Tibial nerve (tissue), 4 donors: Measurements from ENCODE around the gene PI16. TPM values are rescaled to one million over a fixed set of nuclear protein-coding genes. Genes with fewer than 3 reads are reported as not detected.

Experiments used
- DNase-seq, 2 donors: peaks; one replicate each; pipeline ENCODE4 v3.0.0-alpha.2; 2019; ENCODE audit warnings: low spot score in 2 of 2
- H3K27ac ChIP-seq, 4 donors: fragments of 200-600 bp; sonication (generic) in 3 of 4; one replicate each; pipeline ENCODE4 v1.5.1; 2017 to 2019; ENCODE audit warnings: mild to moderate bottlenecking in 1 of 4
- H3K27me3 ChIP-seq, 2 donors: fragments of 200-600 bp; sonication (generic) in 1 of 2; one replicate each; pipeline versions ENCODE4 v1.5.1 to v1.6.0; 2017 to 2019
- H3K36me3 ChIP-seq, 3 donors: fragments of 200-600 bp; sonication (generic); one replicate each; pipeline ENCODE4 v1.5.1; 2018 to 2019
- H3K4me1 ChIP-seq, 4 donors: fragments of 200-600 bp; sonication (generic) in 3 of 4; one replicate each; pipeline ENCODE4 v1.5.1; 2017 to 2019
- H3K4me3 ChIP-seq, 4 donors: fragments of 200-600 bp; sonication (generic) in 3 of 4; one replicate each; pipeline ENCODE4 v1.5.1; 2017 to 2019; ENCODE audit warnings: mild to moderate bottlenecking in 1 of 4, moderate library complexity in 1 of 4
- H3K9me3 ChIP-seq, 4 donors: fragments of 200-600 bp; sonication (generic) in 3 of 4; one replicate each; pipeline ENCODE4 v1.5.1; 2017 to 2019
- EP300 ChIP-seq, 2 donors: sonication (generic); formaldehyde crosslinking; IDR thresholded peaks; one replicate each; pipeline ENCODE4 v1.6.1; 2017; ENCODE audit warnings: antibody characterized with exemption in 2 of 2, mild to moderate bottlenecking in 1 of 2
- POLR2A ChIP-seq, 2 donors: fragments of 450-650 bp; IDR thresholded peaks; one replicate each; pipeline ENCODE4 v1.6.1; 2017; ENCODE audit warnings: antibody characterized with exemption in 2 of 2, mild to moderate bottlenecking in 2 of 2, moderate library complexity in 2 of 2
- WGBS, 2 donors: methylation state at CpG; one replicate each; pipeline ENCODE4 v1.1.5; 2018; 5-methylcytosine and 5-hydroxymethylcytosine counted together
- total RNA-seq, 4 donors: library from RNA; depleted of rRNA; stranded (reverse); fragments of >200 nt; gene quantifications; one replicate each; pipeline ENCODE4 v1.1.0, GENCODE V29; 2016
- TF ChIP-seq, protein P1 (sequence below), 5 experiments: fragments of 200-600 bp in 3 of 5; fragments of 450-650 bp in 2 of 5; sonication (generic) in 3 of 5; IDR thresholded peaks; one replicate each; pipeline ENCODE4 v1.5.1; 2016 to 2019; ENCODE audit warnings: antibody characterized with exemption in 5 of 5, mild to moderate bottlenecking in 3 of 5, moderate library complexity in 2 of 5

Gene PI16
- total RNA-seq, 4 donors from 2014 or later: 17.4 to 70.2 (median 46.2) TPM

DNA sequence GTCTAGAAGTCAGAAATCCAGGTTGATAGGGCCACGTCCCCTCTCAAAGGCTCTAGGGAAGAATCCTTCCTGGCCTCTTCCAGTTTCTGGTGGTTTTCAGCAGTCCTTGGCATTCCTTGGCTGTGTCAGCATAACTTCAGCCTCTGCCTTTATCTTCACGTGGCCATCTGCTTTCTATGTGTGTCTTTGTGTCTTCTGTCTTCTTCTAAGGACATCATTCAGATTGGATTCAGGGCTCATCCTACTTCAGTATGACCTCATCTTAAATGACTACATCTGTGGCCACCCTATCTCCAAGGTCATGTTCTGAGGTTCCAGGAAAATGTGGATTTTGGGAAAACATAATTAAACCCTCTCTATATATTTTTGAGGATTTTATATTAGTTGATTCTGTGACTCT lies 45.8 kb upstream of the PI16 start:
- Histone ChIP-seq H3K4me3 (no peak overlapping the region), H3K36me3 (peaks cover 0 to 49% (median 0%) of the 10 kb centered on the region in 3 donors), H3K4me1 (peaks cover 0 to 35% (median 17%) of the 10 kb centered on the region in 4 donors), H3K9me3 (no peaks in the 10 kb centered on the region), H3K27me3 (no peaks in the 10 kb centered on the region), H3K27ac (no peak overlapping the region)
- no peak for DNase-seq
- TF ChIP-seq, protein P1, sequence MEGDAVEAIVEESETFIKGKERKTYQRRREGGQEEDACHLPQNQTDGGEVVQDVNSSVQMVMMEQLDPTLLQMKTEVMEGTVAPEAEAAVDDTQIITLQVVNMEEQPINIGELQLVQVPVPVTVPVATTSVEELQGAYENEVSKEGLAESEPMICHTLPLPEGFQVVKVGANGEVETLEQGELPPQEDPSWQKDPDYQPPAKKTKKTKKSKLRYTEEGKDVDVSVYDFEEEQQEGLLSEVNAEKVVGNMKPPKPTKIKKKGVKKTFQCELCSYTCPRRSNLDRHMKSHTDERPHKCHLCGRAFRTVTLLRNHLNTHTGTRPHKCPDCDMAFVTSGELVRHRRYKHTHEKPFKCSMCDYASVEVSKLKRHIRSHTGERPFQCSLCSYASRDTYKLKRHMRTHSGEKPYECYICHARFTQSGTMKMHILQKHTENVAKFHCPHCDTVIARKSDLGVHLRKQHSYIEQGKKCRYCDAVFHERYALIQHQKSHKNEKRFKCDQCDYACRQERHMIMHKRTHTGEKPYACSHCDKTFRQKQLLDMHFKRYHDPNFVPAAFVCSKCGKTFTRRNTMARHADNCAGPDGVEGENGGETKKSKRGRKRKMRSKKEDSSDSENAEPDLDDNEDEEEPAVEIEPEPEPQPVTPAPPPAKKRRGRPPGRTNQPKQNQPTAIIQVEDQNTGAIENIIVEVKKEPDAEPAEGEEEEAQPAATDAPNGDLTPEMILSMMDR (IDR thresholded peaks at IDR 0.05): no peak
- no peak for TF ChIP-seq POLR2A (IDR thresholded peaks at IDR 0.05)
- TF ChIP-seq EP300 (IDR thresholded peaks at IDR 0.05): no peak
- 53 to 55% methylated on average over 2 of the region's 2 CpGs for WGBS, 2 donors

- H3K27me3 ChIP-seq: no peaks in the 10 kb centered on the region
- H3K9me3 ChIP-seq: no peaks in the 10 kb centered on the region
- no peak for DNase-seq
- peaks cover 0 to 56% (median 11%) of the 10 kb centered on the region in 4 donors for H3K4me1 ChIP-seq
- peaks cover 0 to 57% (median 0%) of the 10 kb centered on the region in 3 donors for H3K36me3 ChIP-seq
- H3K4me3 ChIP-seq: no peak overlapping the region
- TF ChIP-seq, protein P1 (IDR thresholded peaks at IDR 0.05): no peak
- TF ChIP-seq EP300 (IDR thresholded peaks at IDR 0.05) (no peak), POLR2A (IDR thresholded peaks at IDR 0.05) (no peak)
- WGBS, 2 donors: 72% methylated on average over 4 of the region's 4 CpGs
- no peak overlapping the region for H3K27ac ChIP-seq
Observed at GRCh38 chr6:36912030-36912454, 42.5 kb upstream of the PI16 start.

DNA sequence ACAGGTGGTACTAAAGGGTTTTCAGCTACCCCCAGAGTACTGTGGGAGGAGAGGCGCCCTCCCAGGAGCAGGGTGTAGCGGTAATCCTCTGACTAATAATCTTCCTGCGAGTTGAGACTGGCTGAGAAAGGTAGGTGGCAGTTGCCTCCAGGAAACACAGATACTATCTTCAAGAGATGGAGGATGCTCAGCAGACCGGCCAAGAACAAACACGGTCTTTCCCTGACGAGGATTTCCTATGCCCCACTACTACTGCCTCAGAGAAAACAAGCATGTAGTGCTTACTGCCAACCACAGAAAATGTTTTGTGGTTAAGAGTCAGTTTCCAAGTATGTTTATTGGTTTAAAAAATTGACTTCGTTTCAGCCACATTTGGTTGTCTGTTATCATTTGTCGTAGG lies 42.0 kb upstream of the PI16 start:
- no peak overlapping the region for H3K4me3 ChIP-seq
- H3K4me1 ChIP-seq: peaks cover 0 to 55% (median 6%) of the 10 kb centered on the region in 4 donors
- no peaks in the 10 kb centered on the region for H3K9me3 ChIP-seq
- H3K27me3 ChIP-seq: no peaks in the 10 kb centered on the region
- H3K36me3 ChIP-seq: peaks cover 0 to 62% (median 0%) of the 10 kb centered on the region in 3 donors
- 50 to 57% methylated on average over 8 of the region's 8 CpGs for WGBS, 2 donors
- TF ChIP-seq, protein P1 (IDR thresholded peaks at IDR 0.05): no peak
- no peak for TF ChIP-seq POLR2A (IDR thresholded peaks at IDR 0.05)
- TF ChIP-seq EP300 (IDR thresholded peaks at IDR 0.05): no peak
- peak overlapping the region in 3 of 4 donors; percentile 10 to 60 (median 43) for H3K27ac ChIP-seq
- DNase-seq: no peak

GRCh38 chr6:36913082-36913481 lies 41.5 kb upstream of the PI16 start:
- H3K36me3 ChIP-seq: peaks cover 0 to 67% (median 0%) of the 10 kb centered on the region in 3 donors

DNA sequence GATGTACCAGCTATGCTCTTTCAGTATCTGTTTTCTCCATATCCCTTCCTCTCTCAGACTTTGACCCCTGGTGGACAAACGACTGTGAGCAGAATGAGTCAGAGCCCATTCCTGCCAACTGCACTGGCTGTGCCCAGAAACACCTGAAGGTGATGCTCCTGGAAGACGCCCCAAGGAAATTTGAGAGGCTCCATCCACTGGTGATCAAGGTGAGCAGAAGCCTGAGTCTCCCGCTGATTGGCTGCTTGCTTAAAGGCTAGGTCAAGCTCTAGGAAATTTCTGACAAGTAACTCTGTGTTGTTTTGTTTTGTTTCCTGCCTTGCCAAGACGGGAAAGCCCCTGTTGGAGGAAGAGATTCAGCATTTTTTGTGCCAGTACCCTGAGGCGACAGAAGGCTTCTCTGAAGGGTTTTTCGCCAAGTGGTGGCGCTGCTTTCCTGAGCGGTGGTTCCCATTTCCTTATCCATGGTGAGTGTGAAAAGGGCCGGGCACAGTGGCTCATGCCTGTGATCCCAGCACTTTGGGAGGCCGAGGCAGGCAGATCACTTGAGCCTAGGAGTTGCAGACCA lies 40.2 kb upstream of the PI16 start:
- Histone ChIP-seq H3K36me3 (peaks cover 0 to 80% (median 0%) of the 10 kb centered on the region in 3 donors), H3K4me1 (peaks cover 0 to 66% (median 8%) of the 10 kb centered on the region in 4 donors), H3K9me3 (no peaks in the 10 kb centered on the region), H3K27ac (no peak overlapping the region), H3K27me3 (no peaks in the 10 kb centered on the region), H3K4me3 (no peak overlapping the region)
- no peak for DNase-seq
- TF ChIP-seq, protein P1 (IDR thresholded peaks at IDR 0.05): no peak
- no peak for TF ChIP-seq POLR2A (IDR thresholded peaks at IDR 0.05)
- no peak for TF ChIP-seq EP300 (IDR thresholded peaks at IDR 0.05)
- 67 to 71% methylated on average over 10 of the region's 10 CpGs for WGBS, 2 donors

More at GRCh38 chr6:36913082-36913481, 41.5 kb upstream of the PI16 start:
- Histone ChIP-seq H3K4me3 (no peak overlapping the region), H3K27ac (peak overlapping the region in 3 of 4 donors; percentile 10 to 60 (median 43)), H3K9me3 (no peaks in the 10 kb centered on the region), H3K27me3 (no peaks in the 10 kb centered on the region), H3K4me1 (peaks cover 0 to 55% (median 6%) of the 10 kb centered on the region in 4 donors)
- 70 to 79% methylated on average over 4 of the region's 4 CpGs for WGBS, 2 donors
- TF ChIP-seq EP300 (IDR thresholded peaks at IDR 0.05) (no peak), POLR2A (IDR thresholded peaks at IDR 0.05) (no peak)
- TF ChIP-seq, protein P1 (IDR thresholded peaks at IDR 0.05): no peak
- no peak for DNase-seq
